Midbrain (tissue), 1 donor: ENCODE results near the gene IGFLR1.
A peak's percentile ranks its signal among the peaks of the same experiment; 100 is the strongest.

Experiments used
- DNase-seq: peaks from one replicate; lab custom pipeline; 2025; lab: John Stamatoyannopoulos, UW

IGFLR1 gene, protein sequence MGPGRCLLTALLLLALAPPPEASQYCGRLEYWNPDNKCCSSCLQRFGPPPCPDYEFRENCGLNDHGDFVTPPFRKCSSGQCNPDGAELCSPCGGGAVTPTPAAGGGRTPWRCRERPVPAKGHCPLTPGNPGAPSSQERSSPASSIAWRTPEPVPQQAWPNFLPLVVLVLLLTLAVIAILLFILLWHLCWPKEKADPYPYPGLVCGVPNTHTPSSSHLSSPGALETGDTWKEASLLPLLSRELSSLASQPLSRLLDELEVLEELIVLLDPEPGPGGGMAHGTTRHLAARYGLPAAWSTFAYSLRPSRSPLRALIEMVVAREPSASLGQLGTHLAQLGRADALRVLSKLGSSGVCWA

GRCh38 chr19:35742121-35742724 is at the start of gene IGFLR1:
IGFLR1 (minus strand) TSS chr19:35742452; CDS start chr19:35741180, 1,272 bp downstream.
- peak; percentile 22 for DNase-seq

DNA sequence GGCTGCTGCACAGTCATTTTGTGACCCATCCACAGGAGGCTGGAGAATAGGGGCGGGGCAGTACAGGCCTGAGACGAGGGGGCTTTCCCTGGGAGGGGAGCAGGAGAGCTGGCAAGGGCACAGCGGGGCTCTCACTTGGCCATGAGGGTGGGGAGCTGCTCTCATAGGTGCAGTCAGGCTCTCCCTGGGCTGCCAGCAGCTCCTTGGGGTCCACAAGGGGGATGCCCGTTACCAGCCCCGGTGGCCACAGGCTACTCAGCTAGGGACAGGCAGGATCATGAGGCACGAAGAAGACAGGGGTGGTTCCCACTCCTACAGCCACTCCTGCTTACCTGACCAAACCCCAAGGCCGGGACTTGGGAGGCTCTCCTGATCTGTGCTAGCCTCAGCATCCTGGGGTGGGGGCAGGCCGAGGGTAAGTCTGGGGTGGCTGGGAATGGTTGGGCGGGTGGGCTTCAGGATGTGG is 49.6 kb upstream of the IGFLR1 start:
- DNase-seq, result no peak

GRCh38 chr19:35790981-35791813 is 48.9 kb upstream of the IGFLR1 start:
- DNase-seq, result no peak

- no peak for DNase-seq
These were observed 48.0 kb upstream of the IGFLR1 start for GRCh38 chr19:35789978-35790944.

- no peak for DNase-seq
These were observed 47.1 kb upstream of the IGFLR1 start for GRCh38 chr19:35789195-35789977.

DNA sequence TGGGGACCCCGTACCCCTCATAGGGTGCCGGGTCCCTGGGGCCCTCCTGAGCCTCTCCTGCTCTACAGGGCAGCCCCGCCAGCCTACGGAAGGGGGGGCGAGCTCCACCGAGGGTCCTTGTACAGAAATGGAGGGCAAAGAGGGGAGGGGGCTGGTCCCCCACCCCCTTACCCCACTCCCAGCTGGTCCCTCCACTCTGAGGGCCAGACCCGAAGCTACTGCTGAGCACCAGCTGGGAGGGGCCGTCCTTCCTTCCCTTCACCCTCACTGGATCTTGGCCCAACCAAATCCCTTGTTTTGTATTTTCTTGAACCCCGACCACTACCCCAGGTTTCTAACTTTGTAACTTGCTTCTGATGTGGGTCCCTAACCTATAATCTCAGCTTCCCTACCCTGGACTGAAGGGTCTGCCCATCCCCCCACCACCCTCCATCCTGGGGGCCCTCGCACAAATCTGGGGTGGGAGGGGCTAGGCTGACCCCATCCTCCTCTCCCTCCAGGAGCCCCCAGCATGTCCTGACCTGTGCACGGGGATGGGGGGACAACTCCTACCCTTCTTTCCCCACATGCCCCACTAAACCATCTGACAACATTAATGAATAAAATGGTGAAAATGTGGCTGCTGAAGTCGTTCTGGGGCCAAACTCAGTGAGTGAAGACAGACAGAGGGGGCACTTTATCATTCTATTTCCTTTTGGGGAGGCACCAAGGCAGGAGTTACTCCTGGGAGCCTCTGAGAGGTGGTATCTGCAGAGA is 46.1 kb upstream of the IGFLR1 start:
- no peak for DNase-seq

DNA sequence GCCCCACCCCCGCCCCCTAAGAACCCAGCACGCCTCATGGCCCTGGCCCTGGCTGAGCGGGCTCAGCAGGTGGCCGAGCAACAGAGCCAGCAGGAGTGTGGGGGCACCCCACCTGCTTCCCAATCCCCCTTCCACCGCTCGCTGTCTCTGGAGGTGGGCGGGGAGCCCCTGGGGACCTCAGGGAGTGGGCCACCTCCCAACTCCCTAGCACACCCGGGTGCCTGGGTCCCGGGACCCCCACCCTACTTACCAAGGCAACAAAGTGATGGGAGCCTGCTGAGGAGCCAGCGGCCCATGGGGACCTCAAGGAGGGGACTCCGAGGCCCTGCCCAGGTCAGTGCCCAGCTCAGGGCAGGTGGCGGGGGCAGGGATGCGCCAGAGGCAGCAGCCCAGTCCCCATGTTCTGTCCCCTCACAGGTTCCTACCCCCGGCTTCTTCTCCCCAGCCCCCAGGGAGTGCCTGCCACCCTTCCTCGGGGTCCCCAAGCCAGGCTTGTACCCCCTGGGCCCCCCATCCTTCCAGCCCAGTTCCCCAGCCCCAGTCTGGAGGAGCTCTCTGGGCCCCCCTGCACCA is 45.1 kb upstream of the IGFLR1 start:
- no peak for DNase-seq

- no peak for DNase-seq
These were observed 44.3 kb upstream of the IGFLR1 start for GRCh38 chr19:35786299-35787160.

- no peak for DNase-seq
These were observed 43.0 kb upstream of the IGFLR1 start for GRCh38 chr19:35785339-35785627.

DNA sequence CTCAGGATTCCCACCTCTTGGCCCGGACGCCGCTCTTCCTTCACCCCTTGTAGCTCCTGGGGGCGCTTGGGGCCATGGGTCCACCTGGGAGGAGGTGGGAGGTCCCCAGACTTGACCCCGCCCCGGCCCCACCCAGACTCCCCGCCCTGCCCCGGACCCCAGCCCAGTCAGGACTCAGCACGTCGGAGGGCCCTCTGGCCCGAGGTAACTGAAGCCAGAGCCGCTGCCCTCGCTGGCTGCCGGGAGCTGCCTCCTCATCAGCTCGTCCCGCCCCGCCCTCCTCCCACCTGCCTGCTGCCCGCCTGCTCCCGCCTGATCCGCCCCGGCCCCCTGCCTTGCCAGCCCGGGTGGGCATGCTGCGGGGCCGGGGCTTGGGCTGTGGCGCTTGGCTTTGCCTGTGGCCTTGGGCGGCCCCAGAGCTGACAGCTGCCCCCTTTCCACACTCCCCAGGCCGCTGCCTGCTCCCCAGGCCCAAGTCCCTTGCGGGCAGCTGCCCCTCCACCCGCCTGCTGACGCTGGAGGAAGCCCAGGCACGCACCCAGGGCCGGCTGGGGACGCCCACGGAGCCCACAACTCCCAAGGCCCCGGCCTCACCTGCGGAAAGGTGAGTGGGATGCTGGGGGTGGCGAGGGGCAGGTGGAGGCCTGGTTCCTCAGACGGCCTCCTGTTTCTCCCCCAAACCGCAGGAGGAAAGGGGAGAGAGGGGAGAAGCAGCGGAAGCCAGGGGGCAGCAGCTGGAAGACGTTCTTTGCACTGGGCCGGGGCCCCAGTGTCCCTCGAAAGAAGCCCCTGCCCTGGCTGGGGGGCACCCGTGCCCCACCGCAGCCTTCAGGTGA is 42.5 kb upstream of the IGFLR1 start:
- no peak for DNase-seq

- DNase-seq, result no peak
These were observed 41.5 kb upstream of the IGFLR1 start for GRCh38 chr19:35783469-35784434.

- no peak for DNase-seq
These were observed 40.3 kb upstream of the IGFLR1 start for GRCh38 chr19:35782589-35782988.

- DNase-seq, result no peak
These were observed 39.4 kb upstream of the IGFLR1 start for GRCh38 chr19:35781650-35782049.

- no peak for DNase-seq
These were observed 38.5 kb upstream of the IGFLR1 start for GRCh38 chr19:35780717-35781116.

DNA sequence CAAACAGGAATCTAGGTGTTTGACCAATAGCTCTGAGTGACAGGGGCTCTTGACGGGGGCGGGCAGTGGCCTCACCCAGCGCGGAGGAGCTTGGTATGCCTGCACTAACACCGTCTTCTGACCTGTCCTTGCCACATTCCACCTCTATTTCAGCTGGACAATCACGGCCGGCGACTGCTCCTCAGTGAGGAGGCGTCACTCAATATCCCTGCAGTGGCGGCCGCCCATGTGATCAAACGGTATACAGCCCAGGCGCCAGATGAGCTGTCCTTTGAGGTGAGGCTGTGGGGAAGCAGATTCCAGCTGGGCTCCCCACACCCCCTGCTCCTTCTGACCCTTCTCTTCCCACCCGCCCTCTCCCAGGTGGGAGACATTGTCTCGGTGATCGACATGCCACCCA is 37.8 kb upstream of the IGFLR1 start:
- DNase-seq, result no peak

- no peak for DNase-seq
These were observed 36.8 kb upstream of the IGFLR1 start for GRCh38 chr19:35779033-35779432.

GRCh38 chr19:35777961-35778360 is 35.7 kb upstream of the IGFLR1 start:
- DNase-seq, result no peak
